OCI-LY1 (cell line): Measurements from ENCODE around the gene PDLIM3.

Source experiments
- H2AFZ ChIP-seq: fragments of 200-600 bp; sonication (generic), shearing (Covaris generic); 2 replicates; pipeline ENCODE4 v1.6.0; 2014; ENCODE audit warnings: antibody characterized with exemption, mild to moderate bottlenecking, low read length
- H3F3A ChIP-seq: fragments of 200-600 bp; sonication (generic), shearing (Covaris generic); 2 replicates; pipeline ENCODE4 v1.6.0; 2014; ENCODE audit warnings: mild to moderate bottlenecking, antibody characterized with exemption, low read length, moderate library complexity; ENCODE audit not compliant: insufficient read depth
- H3K27ac ChIP-seq: fragments of 200-600 bp; sonication (generic); 2 replicates; pipeline ENCODE4 v1.5.1; 2014; ENCODE audit warnings: low read length, mixed run types, mild to moderate bottlenecking, low read depth; ENCODE audit not compliant: poor library complexity, severe bottlenecking
- H3K27me3 ChIP-seq: fragments of 200-600 bp; sonication (generic); 2 replicates; pipeline ENCODE4 v1.6.0; 2014; ENCODE audit warnings: antibody characterized with exemption, mild to moderate bottlenecking, low read length, moderate library complexity; ENCODE audit not compliant: insufficient read depth
- H3K36me3 ChIP-seq: fragments of 200-600 bp; sonication (generic); 2 replicates; pipeline ENCODE4 v1.6.1; 2014; ENCODE audit warnings: mild to moderate bottlenecking, antibody characterized with exemption, low read length, moderate library complexity, mixed read lengths; ENCODE audit not compliant: insufficient read depth
- H3K4me1 ChIP-seq: fragments of 200-600 bp; sonication (generic); 2 replicates; pipeline ENCODE4 v1.5.1; 2014; ENCODE audit warnings: mild to moderate bottlenecking, low read length, moderate library complexity; ENCODE audit not compliant: insufficient read depth, severe bottlenecking
- H3K4me2 ChIP-seq: fragments of 200-600 bp; sonication (generic), shearing (Covaris generic); 2 replicates; pipeline ENCODE4 v1.6.1; 2014; ENCODE audit warnings: low read length
- H3K4me3 ChIP-seq: fragments of 200-600 bp; sonication (generic); 2 replicates; pipeline ENCODE4 v1.5.1; 2014; ENCODE audit warnings: low read length, low read depth, mild to moderate bottlenecking, mixed read lengths; ENCODE audit not compliant: poor library complexity, severe bottlenecking
- H3K79me2 ChIP-seq: fragments of 200-600 bp; shearing (Covaris generic); 2 replicates; pipeline ENCODE4 v1.6.1; 2016; ENCODE audit warnings: mixed run types, low read length, mixed read lengths; ENCODE audit not compliant: insufficient read depth
- H3K9ac ChIP-seq: fragments of 200-600 bp; sonication (generic), shearing (Covaris generic); 2 replicates; pipeline ENCODE4 v1.6.1; 2014; ENCODE audit warnings: mild to moderate bottlenecking, low read length, mixed read lengths
- H3K9me2 ChIP-seq: fragments of 200-600 bp; sonication (generic), shearing (Covaris generic); 2 replicates; pipeline ENCODE4 v1.6.1; 2014; ENCODE audit warnings: low read depth, mild to moderate bottlenecking, low read length, mixed read lengths
- H3K9me3 ChIP-seq: fragments of 200-600 bp; shearing (Covaris generic); 2 replicates; pipeline ENCODE4 v1.6.1; 2014; ENCODE audit warnings: low read length, mixed read lengths
- H4K20me1 ChIP-seq: fragments of 200-600 bp; sonication (generic), shearing (Covaris generic); 2 replicates; pipeline ENCODE4 v1.6.0; 2016; ENCODE audit warnings: mild to moderate bottlenecking, low read length; ENCODE audit not compliant: insufficient read depth
- CTCF ChIP-seq: fragments of 200-600 bp; sonication (generic), shearing (Covaris generic); IDR thresholded peaks from 2 replicates; pipeline ENCODE4 v1.5.1; 2017; ENCODE audit warnings: mild to moderate bottlenecking, antibody characterized with exemption, low read length, moderate library complexity, mixed read lengths
- EZH2 ChIP-seq: fragments of 200-600 bp; sonication (generic), shearing (Covaris generic); IDR thresholded peaks from 2 replicates; pipeline ENCODE4 v1.8.0; 2017; ENCODE audit warnings: borderline replicate concordance, mixed run types, mild to moderate bottlenecking, antibody characterized with exemption, low read length, moderate library complexity, mixed read lengths

The PDLIM3 gene

GRCh38 chr4:185567381-185568376 lies 32.4 kb upstream of the PDLIM3 start:
- H3K27ac ChIP-seq = no peak overlapping the region
- H3K4me3 ChIP-seq = no peak overlapping the region
- H2AFZ ChIP-seq = no peak overlapping the region

DNA sequence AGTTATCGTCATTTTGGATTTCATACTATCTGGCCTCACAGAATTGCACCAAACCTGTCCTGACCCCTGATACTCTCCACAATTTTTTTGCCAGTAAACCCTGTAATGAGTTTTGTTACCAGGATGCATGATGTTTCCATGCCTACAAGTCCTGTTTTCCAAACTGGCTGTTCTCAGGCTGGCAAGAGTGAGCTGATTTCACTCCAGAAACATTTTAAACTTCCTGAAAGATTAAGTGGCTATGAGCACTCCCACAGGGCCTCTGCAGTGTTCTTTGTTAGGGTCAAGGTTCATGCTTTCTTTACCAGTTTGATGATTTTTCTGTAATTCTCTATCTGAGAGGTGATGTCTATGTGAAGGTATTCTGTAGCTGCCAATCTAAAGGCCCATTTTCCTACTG lies 31.7 kb upstream of the PDLIM3 start:
- Histone ChIP-seq H4K20me1 (no peaks in the 10 kb centered on the region), H3K27ac (no peak overlapping the region), H3K27me3 (peaks cover 3% of the 10 kb centered on the region; the same call in 1 of the 2 replicates), H2AFZ (no peak overlapping the region), H3K4me1 (no peaks in the 10 kb centered on the region), H3K9me2 (no peaks in the 10 kb centered on the region), H3K9ac (no peak overlapping the region), H3K9me3 (0 out of 2 replicates have a peak, but pooled peaks cover 4% of the 10 kb centered on the region), H3K79me2 (no peaks in the 10 kb centered on the region), H3K4me3 (no peak overlapping the region), H3K36me3 (no peaks in the 10 kb centered on the region; the same call in 1 of the 2 replicates), H3F3A (no peaks in the 10 kb centered on the region), H3K4me2 (no peak overlapping the region)
- TF ChIP-seq EZH2 (no peak), CTCF (no peak)

More at GRCh38 chr4:185567381-185568376, 32.4 kb upstream of the PDLIM3 start:
- no peaks in the 10 kb centered on the region for H3K9me2 ChIP-seq
- no peaks in the 10 kb centered on the region for H4K20me1 ChIP-seq
- no peaks in the 10 kb centered on the region for H3F3A ChIP-seq
- no peak overlapping the region for H3K4me2 ChIP-seq
- H3K36me3 ChIP-seq = no peaks in the 10 kb centered on the region; the same call in 1 of the 2 replicates
- no peaks in the 10 kb centered on the region for H3K4me1 ChIP-seq
- 0 out of 2 replicates have a peak, but pooled peaks cover 4% of the 10 kb centered on the region for H3K9me3 ChIP-seq
- no peak for TF ChIP-seq EZH2
- no peak for TF ChIP-seq CTCF
- H3K9ac ChIP-seq = no peak overlapping the region
- H3K79me2 ChIP-seq = no peaks in the 10 kb centered on the region
- peaks cover 3% of the 10 kb centered on the region; the same call in 1 of the 2 replicates for H3K27me3 ChIP-seq

DNA sequence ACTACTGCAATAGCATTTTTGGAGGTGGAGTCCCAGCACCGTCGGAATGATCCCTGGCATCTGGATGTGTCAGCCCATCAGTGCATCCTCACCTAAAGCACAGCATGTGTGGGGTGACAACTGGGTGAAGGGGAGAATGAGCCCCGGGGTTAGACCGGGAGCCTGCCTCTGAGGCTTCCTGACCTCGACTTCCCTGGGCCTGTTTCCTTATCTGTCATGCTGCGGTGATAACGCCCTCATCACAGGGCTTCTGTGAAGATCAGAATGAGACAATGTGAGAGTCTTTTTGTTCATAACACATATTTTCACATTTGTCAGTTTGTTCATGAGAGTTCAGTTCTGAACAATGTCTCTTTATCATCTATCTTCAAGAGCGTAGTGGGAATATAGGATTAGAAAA lies 31.1 kb upstream of the PDLIM3 start:
- TF ChIP-seq CTCF = no peak
- no peak for TF ChIP-seq EZH2
- H3K4me3 ChIP-seq = no peak overlapping the region
- H3F3A ChIP-seq = no peaks in the 10 kb centered on the region
- H3K9me3 ChIP-seq = 0 out of 2 replicates have a peak, but pooled peaks cover 4% of the 10 kb centered on the region
- no peaks in the 10 kb centered on the region; the same call in 1 of the 2 replicates for H3K36me3 ChIP-seq
- H2AFZ ChIP-seq = no peak overlapping the region
- no peak overlapping the region for H3K4me2 ChIP-seq
- H3K27ac ChIP-seq = no peak overlapping the region
- peaks cover 3% of the 10 kb centered on the region; the same call in 1 of the 2 replicates for H3K27me3 ChIP-seq
- H3K9me2 ChIP-seq = no peaks in the 10 kb centered on the region
- no peak overlapping the region for H3K9ac ChIP-seq
- no peaks in the 10 kb centered on the region for H3K79me2 ChIP-seq
- H3K4me1 ChIP-seq = no peaks in the 10 kb centered on the region
- H4K20me1 ChIP-seq = no peaks in the 10 kb centered on the region
